ENCODE measurements around the gene NCR3LG1. TPM values are rescaled to one million over a fixed set of nuclear protein-coding genes. Genes with fewer than 3 reads are reported as not detected.

The NCR3LG1 gene
- total RNA-seq, 1 experiment from 2014 or later, result 2.0 TPM

DNA sequence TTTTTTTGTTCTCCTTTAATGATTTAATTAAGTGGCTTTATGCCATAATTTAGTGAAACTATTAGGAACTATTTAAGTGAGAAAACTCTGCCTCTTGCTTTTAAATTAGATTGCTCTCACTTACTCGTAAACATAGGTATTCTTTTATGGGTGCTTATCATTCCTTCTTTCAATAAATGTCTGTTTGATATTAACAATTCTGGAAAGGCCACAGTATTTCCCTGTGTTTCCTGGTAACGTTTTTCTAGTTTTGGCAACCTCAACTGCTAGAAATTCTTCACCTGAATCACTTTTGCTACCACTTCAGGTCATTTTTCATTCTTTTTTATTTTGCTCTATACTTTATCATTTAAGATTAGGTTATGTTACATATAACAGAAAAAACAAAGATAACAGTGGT, 19.9 kb upstream of the NCR3LG1 start:
- TF ChIP-seq TEAD1 (CRISPR knock-in tag; IDR thresholded peaks at IDR 0.05) (no peak), IRF1 (CRISPR knock-in tag; IDR thresholded peaks at IDR 0.05) (no peak), ZNF121 (CRISPR knock-in tag; IDR thresholded peaks at IDR 0.05) (no peak), ZNF263 (CRISPR knock-in tag; IDR thresholded peaks at IDR 0.05; ENCODE audit: low read depth) (no peak), ZNF416 (CRISPR knock-in tag; IDR thresholded peaks at IDR 0.05) (no peak)
- TF ChIP-seq, protein P1, sequence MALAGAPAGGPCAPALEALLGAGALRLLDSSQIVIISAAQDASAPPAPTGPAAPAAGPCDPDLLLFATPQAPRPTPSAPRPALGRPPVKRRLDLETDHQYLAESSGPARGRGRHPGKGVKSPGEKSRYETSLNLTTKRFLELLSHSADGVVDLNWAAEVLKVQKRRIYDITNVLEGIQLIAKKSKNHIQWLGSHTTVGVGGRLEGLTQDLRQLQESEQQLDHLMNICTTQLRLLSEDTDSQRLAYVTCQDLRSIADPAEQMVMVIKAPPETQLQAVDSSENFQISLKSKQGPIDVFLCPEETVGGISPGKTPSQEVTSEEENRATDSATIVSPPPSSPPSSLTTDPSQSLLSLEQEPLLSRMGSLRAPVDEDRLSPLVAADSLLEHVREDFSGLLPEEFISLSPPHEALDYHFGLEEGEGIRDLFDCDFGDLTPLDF (CRISPR knock-in tag; IDR thresholded peaks at IDR 0.05), result no peak

DNA sequence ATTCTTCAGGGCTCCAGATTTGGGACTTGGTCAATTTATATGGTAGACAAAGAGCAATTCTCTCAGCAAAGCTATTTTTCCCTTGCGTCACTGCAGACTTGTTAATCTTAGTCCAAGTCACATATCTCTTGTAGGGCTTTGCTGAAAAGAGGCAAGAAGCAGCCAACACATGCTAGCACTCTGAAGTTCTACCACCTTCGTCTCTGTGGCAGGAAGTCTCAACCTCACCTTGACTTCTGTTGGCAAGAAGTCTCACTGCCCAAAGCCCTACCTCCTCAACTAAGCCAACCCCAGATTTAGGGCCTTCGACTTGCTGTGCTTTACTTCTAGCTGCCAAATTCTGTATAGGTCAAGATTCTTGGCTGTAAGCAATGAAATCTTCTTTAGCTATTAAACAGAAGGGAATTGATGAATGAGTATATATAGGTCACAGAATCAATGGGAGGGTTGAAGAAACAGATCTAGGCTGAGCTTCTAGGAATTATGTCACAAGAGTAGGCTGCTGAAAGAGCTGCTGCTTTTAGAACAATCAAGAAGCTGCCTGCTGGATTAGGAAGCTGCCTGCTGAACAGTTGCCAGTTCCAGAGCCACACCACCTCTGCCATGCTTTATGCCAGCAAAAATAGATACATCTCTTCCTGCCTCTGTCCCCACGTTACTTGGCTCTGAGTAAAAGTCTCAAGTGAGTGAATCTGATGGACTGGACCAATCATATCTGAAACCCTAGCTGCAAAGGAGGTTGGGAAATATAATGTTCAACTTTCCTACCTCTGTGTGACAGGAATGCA, 17.6 kb upstream of the NCR3LG1 start:
- DNase-seq (ENCODE audit: low spot score) (no peak), ATAC-seq (no peak)
- Mint-ChIP-seq H3K4me3 (no peak overlapping the region), H3K27me3 (ENCODE audit: low read depth) (no peaks in the 10 kb centered on the region), H3K36me3 (no peaks in the 10 kb centered on the region), H3K27ac (no peak overlapping the region), H3K9me3 (no peaks in the 10 kb centered on the region), H3K4me1 (no peaks in the 10 kb centered on the region)
- ChIA-PET CTCF (no interaction called here), POLR2A (interaction anchor here (0.5 kb wide), 1 partner anchor 330 kb away, joined by 3 read pairs; no protein-coding TSS in a partner anchor)
- TF ChIP-seq ZNF396 (CRISPR knock-in tag; IDR thresholded peaks at IDR 0.05; ENCODE audit: borderline replicate concordance) (no peak), ZNF263 (CRISPR knock-in tag; IDR thresholded peaks at IDR 0.05; ENCODE audit: low read depth) (no peak), ZBTB21 (CRISPR knock-in tag; IDR thresholded peaks at IDR 0.05; ENCODE audit: borderline replicate concordance) (no peak), NFYB (CRISPR knock-in tag; conservative IDR thresholded peaks at IDR 0.05; ENCODE audit: low read depth) (no peak), USF2 (CRISPR knock-in tag; IDR thresholded peaks at IDR 0.05) (no peak), HMGA2 (CRISPR knock-in tag; IDR thresholded peaks at IDR 0.05) (no peak), ZNF425 (CRISPR knock-in tag; conservative IDR thresholded peaks at IDR 0.05) (no peak), JUN (CRISPR knock-in tag; IDR thresholded peaks at IDR 0.05) (no peak), CREB1 (CRISPR knock-in tag; IDR thresholded peaks at IDR 0.05) (no peak)
- TF ChIP-seq, protein P2, sequence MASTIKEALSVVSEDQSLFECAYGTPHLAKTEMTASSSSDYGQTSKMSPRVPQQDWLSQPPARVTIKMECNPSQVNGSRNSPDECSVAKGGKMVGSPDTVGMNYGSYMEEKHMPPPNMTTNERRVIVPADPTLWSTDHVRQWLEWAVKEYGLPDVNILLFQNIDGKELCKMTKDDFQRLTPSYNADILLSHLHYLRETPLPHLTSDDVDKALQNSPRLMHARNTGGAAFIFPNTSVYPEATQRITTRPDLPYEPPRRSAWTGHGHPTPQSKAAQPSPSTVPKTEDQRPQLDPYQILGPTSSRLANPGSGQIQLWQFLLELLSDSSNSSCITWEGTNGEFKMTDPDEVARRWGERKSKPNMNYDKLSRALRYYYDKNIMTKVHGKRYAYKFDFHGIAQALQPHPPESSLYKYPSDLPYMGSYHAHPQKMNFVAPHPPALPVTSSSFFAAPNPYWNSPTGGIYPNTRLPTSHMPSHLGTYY (CRISPR knock-in tag; IDR thresholded peaks at IDR 0.05), result no peak
- TF ChIP-seq, protein P3, sequence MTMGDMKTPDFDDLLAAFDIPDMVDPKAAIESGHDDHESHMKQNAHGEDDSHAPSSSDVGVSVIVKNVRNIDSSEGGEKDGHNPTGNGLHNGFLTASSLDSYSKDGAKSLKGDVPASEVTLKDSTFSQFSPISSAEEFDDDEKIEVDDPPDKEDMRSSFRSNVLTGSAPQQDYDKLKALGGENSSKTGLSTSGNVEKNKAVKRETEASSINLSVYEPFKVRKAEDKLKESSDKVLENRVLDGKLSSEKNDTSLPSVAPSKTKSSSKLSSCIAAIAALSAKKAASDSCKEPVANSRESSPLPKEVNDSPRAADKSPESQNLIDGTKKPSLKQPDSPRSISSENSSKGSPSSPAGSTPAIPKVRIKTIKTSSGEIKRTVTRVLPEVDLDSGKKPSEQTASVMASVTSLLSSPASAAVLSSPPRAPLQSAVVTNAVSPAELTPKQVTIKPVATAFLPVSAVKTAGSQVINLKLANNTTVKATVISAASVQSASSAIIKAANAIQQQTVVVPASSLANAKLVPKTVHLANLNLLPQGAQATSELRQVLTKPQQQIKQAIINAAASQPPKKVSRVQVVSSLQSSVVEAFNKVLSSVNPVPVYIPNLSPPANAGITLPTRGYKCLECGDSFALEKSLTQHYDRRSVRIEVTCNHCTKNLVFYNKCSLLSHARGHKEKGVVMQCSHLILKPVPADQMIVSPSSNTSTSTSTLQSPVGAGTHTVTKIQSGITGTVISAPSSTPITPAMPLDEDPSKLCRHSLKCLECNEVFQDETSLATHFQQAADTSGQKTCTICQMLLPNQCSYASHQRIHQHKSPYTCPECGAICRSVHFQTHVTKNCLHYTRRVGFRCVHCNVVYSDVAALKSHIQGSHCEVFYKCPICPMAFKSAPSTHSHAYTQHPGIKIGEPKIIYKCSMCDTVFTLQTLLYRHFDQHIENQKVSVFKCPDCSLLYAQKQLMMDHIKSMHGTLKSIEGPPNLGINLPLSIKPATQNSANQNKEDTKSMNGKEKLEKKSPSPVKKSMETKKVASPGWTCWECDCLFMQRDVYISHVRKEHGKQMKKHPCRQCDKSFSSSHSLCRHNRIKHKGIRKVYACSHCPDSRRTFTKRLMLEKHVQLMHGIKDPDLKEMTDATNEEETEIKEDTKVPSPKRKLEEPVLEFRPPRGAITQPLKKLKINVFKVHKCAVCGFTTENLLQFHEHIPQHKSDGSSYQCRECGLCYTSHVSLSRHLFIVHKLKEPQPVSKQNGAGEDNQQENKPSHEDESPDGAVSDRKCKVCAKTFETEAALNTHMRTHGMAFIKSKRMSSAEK (CRISPR knock-in tag; IDR thresholded peaks at IDR 0.05; ENCODE audit: borderline replicate concordance), result no peak
- TF ChIP-seq, protein P1 (CRISPR knock-in tag; IDR thresholded peaks at IDR 0.05), result no peak

More for the DNA sequence above, 19.9 kb upstream of the NCR3LG1 start:
- H3K36me3 Mint-ChIP-seq, result no peaks in the 10 kb centered on the region
- ChIA-PET CTCF (no interaction called here), POLR2A (no interaction called here)
- H3K4me3 Mint-ChIP-seq, result no peak overlapping the region
- no peaks in the 10 kb centered on the region for H3K4me1 Mint-ChIP-seq
- DNase-seq (ENCODE audit: low spot score) (no peak), ATAC-seq (no peak)
- no peaks in the 10 kb centered on the region for H3K9me3 Mint-ChIP-seq
- H3K27ac Mint-ChIP-seq, result no peak overlapping the region
- H3K27me3 Mint-ChIP-seq (ENCODE audit: low read depth), result no peaks in the 10 kb centered on the region
